PC-3 (cell line): ENCODE data around the gene SPATA31A5. TPM values are rescaled to one million over a fixed set of nuclear protein-coding genes. Genes with fewer than 3 reads are reported as not detected.
"Not testable (repeated sequence)": the region's sequence is repeated elsewhere in the genome, so short reads cannot be mapped to it uniquely, and the experiment has no call there.

ENCODE experiments used
- ATAC-seq: fragments of 200-7000 bp; cut with Tn5 transposase; 2 replicates; pipeline ENCODE4 v1.9.1; 2020; ENCODE audit warnings: mild to moderate bottlenecking, moderate library complexity
- Bru-seq: library from RNA; stranded (reverse); fragments of 400-500 nt; gene quantifications from one replicate; lab custom pipeline; 2021; lab: Mats Ljungman, UMichigan
- BruChase-seq, 2 experiments: library from RNA; stranded (reverse); fragments of 400-500 nt; gene quantifications; one replicate each; lab custom pipeline; 2021; lab: Mats Ljungman, UMichigan
- BruUV-seq: library from RNA; stranded (reverse); fragments of 400-500 nt; replicated peaks from 2 replicates; lab custom pipeline; 2021; lab: Mats Ljungman, UMichigan
- CTCF ChIA-PET: fragments of 300-600 bp; sonication (Branson Sonifier 250); formaldehyde crosslinking; loops from one replicate; lab custom pipeline; 2022; ENCODE audit warnings: antibody characterized with exemption; lab: Charles Lee
- POLR2A ChIA-PET: fragments of 300-600 bp; sonication (Branson Sonifier 250); formaldehyde crosslinking; loops from one replicate; lab custom pipeline; 2022; ENCODE audit warnings: antibody characterized with exemption; ENCODE audit not compliant: unreplicated experiment; lab: Charles Lee
- DNase-seq: peaks from one replicate; pipeline ENCODE4 v3.0.0-alpha.2; 2015
- H2AFZ ChIP-seq: fragments of 300-600 bp; sonication (generic); 2 replicates; pipeline ENCODE4 v1.6.0; 2016; ENCODE audit warnings: antibody characterized with exemption, low read length
- H3F3A ChIP-seq: fragments of 300-600 bp; sonication (generic); one replicate; pipeline ENCODE4 v1.6.0; 2017; ENCODE audit warnings: antibody characterized with exemption, low read length, control low read depth, mild to moderate bottlenecking; ENCODE audit not compliant: unreplicated experiment
- H3K27ac ChIP-seq: fragments of 300-600 bp; sonication (generic); 2 replicates; pipeline ENCODE4 v1.5.1; 2016; ENCODE audit warnings: mild to moderate bottlenecking, low read length
- H3K27me3 ChIP-seq: fragments of 300-600 bp; sonication (generic); 2 replicates; pipeline ENCODE4 v1.6.1; 2016; ENCODE audit warnings: low read length, mixed read lengths
- H3K36me3 ChIP-seq: fragments of 300-600 bp; sonication (generic); 2 replicates; pipeline ENCODE4 v1.6.1; 2016; ENCODE audit warnings: low read depth, mixed run types, low read length, mixed read lengths
- H3K4me1 ChIP-seq: fragments of 300-600 bp; sonication (generic); 2 replicates; pipeline ENCODE4 v1.5.1; 2016; ENCODE audit warnings: low read length; ENCODE audit not compliant: insufficient read depth
- H3K4me2 ChIP-seq: fragments of 300-600 bp; sonication (generic); 2 replicates; pipeline ENCODE4 v1.6.0; 2016; ENCODE audit warnings: low read length
- H3K4me3 ChIP-seq: fragments of 300-600 bp; sonication (generic); 2 replicates; pipeline ENCODE4 v1.5.1; 2016; ENCODE audit warnings: mild to moderate bottlenecking, low read length, mixed read lengths
- H3K79me2 ChIP-seq: fragments of 300-600 bp; sonication (generic); 2 replicates; pipeline ENCODE4 v1.6.1; 2017; ENCODE audit warnings: low read length, mixed read lengths
- H3K9ac ChIP-seq: fragments of 300-600 bp; sonication (generic); 2 replicates; pipeline ENCODE4 v1.6.0; 2016; ENCODE audit warnings: mild to moderate bottlenecking, low read length
- H3K9me2 ChIP-seq: fragments of 300-600 bp; sonication (generic); replicated peaks from 2 replicates; pipeline ENCODE4 v1.6.1; 2016; ENCODE audit warnings: mixed run types, low read length, mixed read lengths
- H3K9me3 ChIP-seq: fragments of 300-600 bp; sonication (generic); 2 replicates; pipeline ENCODE4 v1.6.1; 2016; ENCODE audit warnings: low read length, mixed read lengths
- H4K20me1 ChIP-seq: fragments of 300-600 bp; sonication (generic); 2 replicates; pipeline ENCODE4 v1.6.1; 2016; ENCODE audit warnings: low read length, mixed read lengths
- intact Hi-C: fragments of 100-400 bp; cut with micrococcal nuclease; formaldehyde crosslinking; loops from 2 replicates; pipeline ENCODE4 v1.9.0; 2023
- long read RNA-seq: library from polyadenylated mRNA; unstranded; transcript quantifications from one replicate; pipeline ENCODE4 v2.0.0, GENCODE V29; 2021; ENCODE audit not compliant: unreplicated experiment
- total RNA-seq: library from RNA; depleted of rRNA; stranded (reverse); fragments of >200 nt; gene quantifications from 2 replicates; pipeline ENCODE4 v1.2.3, GENCODE V29; 2014; rRNA removed

The SPATA31A5 gene
- total RNA-seq, result not detected in 2 replicates
- Bru-seq, nascent RNA, result not detected
- BruChase-seq, experiment 1, labeled RNA remaining after a 6-hour chase, result not detected
- BruChase-seq, experiment 2, labeled RNA remaining after a 2-hour chase, result not detected
- long read RNA-seq, result 0 reads

- H3F3A ChIP-seq, H3K9me2 ChIP-seq, H3K4me1 ChIP-seq, H3K4me2 ChIP-seq, H3K27ac ChIP-seq, H3K4me3 ChIP-seq, H3K9me3 ChIP-seq, POLR2A ChIA-PET, H3K27me3 ChIP-seq, H4K20me1 ChIP-seq, H3K9ac ChIP-seq, BruUV-seq, H3K79me2 ChIP-seq, ATAC-seq, CTCF ChIA-PET, H3K36me3 ChIP-seq, H2AFZ ChIP-seq, intact Hi-C loops, DNase-seq: not testable (repeated sequence)
Observed at GRCh38 chr9:60914107-60914506, at the start of gene SPATA31A5. Gene SPATA31A5 (plus strand): TSS chr9:60914407. CDS start chr9:60914436, 29 bp downstream.

DNA sequence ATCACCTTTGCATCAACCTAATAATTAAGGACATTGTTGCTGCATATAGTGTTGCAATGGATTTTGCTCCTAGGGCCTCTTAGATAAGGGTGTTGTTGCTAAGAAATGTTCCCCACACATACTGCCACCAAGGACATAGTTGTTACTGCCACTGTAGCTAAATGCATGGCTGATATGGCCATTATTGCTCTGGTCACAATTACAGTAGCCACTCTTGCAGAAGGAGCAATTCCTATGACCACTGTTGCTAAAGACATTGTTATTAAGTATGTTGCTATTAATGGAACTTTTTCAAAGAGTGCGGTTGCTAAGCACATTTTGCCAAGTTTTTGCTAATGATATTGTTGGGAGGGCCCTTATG, 48.8 kb downstream of the SPATA31A5 start:
- H3K4me3 ChIP-seq, H2AFZ ChIP-seq, DNase-seq, H3K79me2 ChIP-seq, H3K9me3 ChIP-seq, H4K20me1 ChIP-seq, H3F3A ChIP-seq, H3K4me2 ChIP-seq, CTCF ChIA-PET, H3K4me1 ChIP-seq, ATAC-seq, H3K27ac ChIP-seq, H3K36me3 ChIP-seq, BruUV-seq, intact Hi-C loops, H3K9ac ChIP-seq, POLR2A ChIA-PET, H3K9me2 ChIP-seq, H3K27me3 ChIP-seq: not testable (repeated sequence)

- POLR2A ChIA-PET, H4K20me1 ChIP-seq, H3K4me3 ChIP-seq, H3K79me2 ChIP-seq, H3K9me3 ChIP-seq, H3K9me2 ChIP-seq, H2AFZ ChIP-seq, H3K9ac ChIP-seq, ATAC-seq, H3K4me2 ChIP-seq, H3K27ac ChIP-seq, H3K36me3 ChIP-seq, H3K4me1 ChIP-seq, DNase-seq, CTCF ChIA-PET, BruUV-seq, intact Hi-C loops, H3K27me3 ChIP-seq, H3F3A ChIP-seq: not testable (repeated sequence)
Observed at GRCh38 chr9:60966382-60966781, 52.2 kb downstream of the SPATA31A5 start.
